ENCODE results near the gene HEXIM2. TPM values are rescaled to one million over a fixed set of nuclear protein-coding genes. Genes with fewer than 3 reads are reported as not detected.

Gene HEXIM2
- total and polyA plus RNA-seq, 2 of the 4 experiments (the other 2 are of a cell fraction) = 4.5 to 6.1 TPM

DNA sequence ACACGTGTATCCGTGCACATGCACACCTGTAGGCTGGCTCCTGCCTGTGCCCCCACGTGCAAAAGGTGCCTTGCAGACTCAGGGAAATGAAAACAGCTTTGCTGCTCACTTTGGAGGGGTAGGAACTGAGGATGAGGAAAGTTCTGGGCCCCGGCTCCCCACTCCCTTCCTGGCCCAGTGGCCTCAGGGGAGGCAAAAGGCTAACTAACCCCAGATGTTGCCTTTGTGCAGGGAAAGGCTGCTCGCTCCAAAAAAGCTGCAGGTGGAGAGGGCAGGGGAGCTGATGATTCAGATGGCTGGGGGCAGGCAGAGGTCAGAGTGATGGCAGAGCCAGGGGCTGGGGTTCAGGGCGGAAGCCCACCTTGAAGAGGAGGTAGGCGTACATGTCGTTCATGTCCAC lies 41.7 kb upstream of the HEXIM2 start:
- ChIA-PET CTCF (no interaction called here), POLR2A (ENCODE audit: unreplicated experiment) (no interaction called here)
- Histone ChIP-seq H3K27ac (ENCODE audit: insufficient read depth, low read length) (no peak overlapping the region), H2BK20ac (ENCODE audit: low read depth, low read length) (no peak overlapping the region), H2BK15ac (ENCODE audit: low read depth, low read length) (no peak overlapping the region), H3K18ac (ENCODE audit: low read depth, low read length) (no peak overlapping the region), H3K56ac (ENCODE audit: extremely low read depth, insufficient read depth, low read length) (no peak overlapping the region), H4K20me1 (ENCODE audit: insufficient read depth, low read length) (no peaks in the 10 kb centered on the region), H4K8ac (ENCODE audit: low read depth in 2 of 2, low read length in 2 of 2) (no peak overlapping the region), H2AK5ac (ENCODE audit: low read depth, low read length) (no peak overlapping the region; the same call in 1 of the 2 replicates), H2BK5ac (ENCODE audit: low read depth, low read length, poor library complexity, severe bottlenecking) (no peak overlapping the region), H2AK9ac (replicated peaks; ENCODE audit: low read depth, low read length, poor library complexity) (no peak overlapping the region), H3K4me3 (ENCODE audit: insufficient read depth, low read depth, low read length) (no peak overlapping the region), H2AFZ (replicated peaks; ENCODE audit: low read length, poor library complexity) (no peak overlapping the region), H3K9me1 (ENCODE audit: insufficient read depth, low read length) (peaks cover 21% of the 10 kb centered on the region), H3K14ac (replicated peaks; ENCODE audit: low read depth, low read length) (no peak overlapping the region), H3K27me3 (ENCODE audit: control insufficient read depth, insufficient read depth, low read length) (no peaks in the 10 kb centered on the region), H3K79me1 (ENCODE audit: low read depth in 1 of 2, low read length in 2 of 2) (peaks cover 27 to 38% of the 10 kb centered on the region in 2 experiments), H3K9me3 (ENCODE audit: control insufficient read depth, insufficient read depth, low read length) (no peaks in the 10 kb centered on the region), H3K23ac (ENCODE audit: low read depth, low read length) (no peak overlapping the region), H4K5ac (ENCODE audit: low read depth, low read length) (no peak overlapping the region), H3K9ac (ENCODE audit: low read depth, low read length) (no peak overlapping the region), H3K36me3 (ENCODE audit: control insufficient read depth, insufficient read depth, low read length) (peaks cover 24% of the 10 kb centered on the region; the same call in 1 of the 2 replicates), H2BK120ac (ENCODE audit: low read depth, low read length) (no peak overlapping the region), H3K4me2 (ENCODE audit: low read depth, low read length) (no peak overlapping the region), H3K4me1 (ENCODE audit: control insufficient read depth, insufficient read depth, low read length) (peaks cover 23% of the 10 kb centered on the region), H3K4ac (ENCODE audit: low read depth, low read length) (no peak overlapping the region), H4K91ac (ENCODE audit: insufficient read depth, low read depth, low read length) (no peak overlapping the region)
- TF ChIP-seq, protein P1, sequence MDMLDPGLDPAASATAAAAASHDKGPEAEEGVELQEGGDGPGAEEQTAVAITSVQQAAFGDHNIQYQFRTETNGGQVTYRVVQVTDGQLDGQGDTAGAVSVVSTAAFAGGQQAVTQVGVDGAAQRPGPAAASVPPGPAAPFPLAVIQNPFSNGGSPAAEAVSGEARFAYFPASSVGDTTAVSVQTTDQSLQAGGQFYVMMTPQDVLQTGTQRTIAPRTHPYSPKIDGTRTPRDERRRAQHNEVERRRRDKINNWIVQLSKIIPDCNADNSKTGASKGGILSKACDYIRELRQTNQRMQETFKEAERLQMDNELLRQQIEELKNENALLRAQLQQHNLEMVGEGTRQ (IDR thresholded peaks at IDR 0.05; ENCODE audit: low read depth, low read length) = no peak
- no peak for TF ChIP-seq RFX5 (IDR thresholded peaks at IDR 0.05; ENCODE audit: low read depth, low read length)
- TF ChIP-seq CHD1 (IDR thresholded peaks at IDR 0.05; ENCODE audit: low read depth, low read length) = no peak
- no peak for TF ChIP-seq MAFK (IDR thresholded peaks at IDR 0.05; ENCODE audit: low read depth, low read length)
- no peak for TF ChIP-seq RAD21 (IDR thresholded peaks at IDR 0.05; ENCODE audit: low read length)
- TF ChIP-seq NFE2L2 (IDR thresholded peaks at IDR 0.05; ENCODE audit: low read depth, low read length) = no peak
- TF ChIP-seq, protein P2, sequence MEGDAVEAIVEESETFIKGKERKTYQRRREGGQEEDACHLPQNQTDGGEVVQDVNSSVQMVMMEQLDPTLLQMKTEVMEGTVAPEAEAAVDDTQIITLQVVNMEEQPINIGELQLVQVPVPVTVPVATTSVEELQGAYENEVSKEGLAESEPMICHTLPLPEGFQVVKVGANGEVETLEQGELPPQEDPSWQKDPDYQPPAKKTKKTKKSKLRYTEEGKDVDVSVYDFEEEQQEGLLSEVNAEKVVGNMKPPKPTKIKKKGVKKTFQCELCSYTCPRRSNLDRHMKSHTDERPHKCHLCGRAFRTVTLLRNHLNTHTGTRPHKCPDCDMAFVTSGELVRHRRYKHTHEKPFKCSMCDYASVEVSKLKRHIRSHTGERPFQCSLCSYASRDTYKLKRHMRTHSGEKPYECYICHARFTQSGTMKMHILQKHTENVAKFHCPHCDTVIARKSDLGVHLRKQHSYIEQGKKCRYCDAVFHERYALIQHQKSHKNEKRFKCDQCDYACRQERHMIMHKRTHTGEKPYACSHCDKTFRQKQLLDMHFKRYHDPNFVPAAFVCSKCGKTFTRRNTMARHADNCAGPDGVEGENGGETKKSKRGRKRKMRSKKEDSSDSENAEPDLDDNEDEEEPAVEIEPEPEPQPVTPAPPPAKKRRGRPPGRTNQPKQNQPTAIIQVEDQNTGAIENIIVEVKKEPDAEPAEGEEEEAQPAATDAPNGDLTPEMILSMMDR (conservative IDR thresholded peaks at IDR 0.05; ENCODE audit: low read depth, low read length) = no peak
- TF ChIP-seq MXI1 (IDR thresholded peaks at IDR 0.05; ENCODE audit: borderline replicate concordance, low read depth, low read length) = no peak
- TF ChIP-seq BHLHE40 (IDR thresholded peaks at IDR 0.05; ENCODE audit: low read depth, low read length) = no peak
- no peak for TF ChIP-seq MAZ (IDR thresholded peaks at IDR 0.05; ENCODE audit: borderline replicate concordance, low read depth, low read length)
- TF ChIP-seq RCOR1 (IDR thresholded peaks at IDR 0.05; ENCODE audit: insufficient replicate concordance, low read length) = no peak
- no peak for TF ChIP-seq SMC3 (IDR thresholded peaks at IDR 0.05; ENCODE audit: low read depth, low read length)
- no peak for TF ChIP-seq FOS (IDR thresholded peaks at IDR 0.05; ENCODE audit: low read depth, low read length)
- TF ChIP-seq POLR2A (IDR thresholded peaks at IDR 0.05; ENCODE audit: low read depth, low read length) = no peak
- TF ChIP-seq, protein P3, sequence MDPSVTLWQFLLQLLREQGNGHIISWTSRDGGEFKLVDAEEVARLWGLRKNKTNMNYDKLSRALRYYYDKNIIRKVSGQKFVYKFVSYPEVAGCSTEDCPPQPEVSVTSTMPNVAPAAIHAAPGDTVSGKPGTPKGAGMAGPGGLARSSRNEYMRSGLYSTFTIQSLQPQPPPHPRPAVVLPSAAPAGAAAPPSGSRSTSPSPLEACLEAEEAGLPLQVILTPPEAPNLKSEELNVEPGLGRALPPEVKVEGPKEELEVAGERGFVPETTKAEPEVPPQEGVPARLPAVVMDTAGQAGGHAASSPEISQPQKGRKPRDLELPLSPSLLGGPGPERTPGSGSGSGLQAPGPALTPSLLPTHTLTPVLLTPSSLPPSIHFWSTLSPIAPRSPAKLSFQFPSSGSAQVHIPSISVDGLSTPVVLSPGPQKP (IDR thresholded peaks at IDR 0.05; ENCODE audit: borderline replicate concordance, low read depth, low read length) = no peak
- TF ChIP-seq CEBPB (IDR thresholded peaks at IDR 0.05; ENCODE audit: low read depth, low read length) = no peak
- intact Hi-C loops (cut with micrococcal nuclease) = no loop called here
- DNase-seq = no peak
- no peak for ATAC-seq (ENCODE audit: low read depth)
- WGBS, 2 experiments (ENCODE audit: extremely low coverage in 2 of 2, insufficient read length in 1 of 2) = 87% methylated on average over 3 of the region's 8 CpGs; no CpG with 5 or more reads in 1 of the 2 experiments
- BruUV-seq (replicated peaks) = no TSS peak
- dilution Hi-C loops (cut with HindIII; ENCODE audit: low sequenced_read_pairs, unreplicated experiment) = no loop called here
- in situ Hi-C loops (cut with MboI; ENCODE audit: low sequenced_read_pairs) = no loop called here

Data from IMR-90 (cell line).